Ishikawa (cell line): Measurements from ENCODE around the gene UQCC5.

Experiments
- CEBPB ChIP-seq: IDR thresholded peaks from 2 replicates; pipeline ENCODE4 v1.6.1; 2012
- CREB1 ChIP-seq: IDR thresholded peaks from 2 replicates; pipeline ENCODE4 v1.6.1; 2012; ENCODE audit warnings: low read depth
- EGR1 ChIP-seq: IDR thresholded peaks from 2 replicates; pipeline ENCODE4 v1.6.1; 2012
- EP300 ChIP-seq: IDR thresholded peaks from 2 replicates; pipeline ENCODE4 v1.6.1; 2012; ENCODE audit warnings: borderline replicate concordance
- RAD21 ChIP-seq: IDR thresholded peaks from 2 replicates; pipeline ENCODE4 v1.6.1; 2012; ENCODE audit warnings: low read depth
- YY1 ChIP-seq: IDR thresholded peaks from 2 replicates; pipeline ENCODE4 v1.6.1; 2012; ENCODE audit warnings: low read depth
- TF ChIP-seq, protein P1 (sequence below): IDR thresholded peaks from 2 replicates; pipeline ENCODE4 v1.6.1; 2012
- TF ChIP-seq, protein P2 (sequence below): IDR thresholded peaks from 2 replicates; pipeline ENCODE4 v1.6.1; 2012; ENCODE audit warnings: low read depth, mild to moderate bottlenecking

DNA sequence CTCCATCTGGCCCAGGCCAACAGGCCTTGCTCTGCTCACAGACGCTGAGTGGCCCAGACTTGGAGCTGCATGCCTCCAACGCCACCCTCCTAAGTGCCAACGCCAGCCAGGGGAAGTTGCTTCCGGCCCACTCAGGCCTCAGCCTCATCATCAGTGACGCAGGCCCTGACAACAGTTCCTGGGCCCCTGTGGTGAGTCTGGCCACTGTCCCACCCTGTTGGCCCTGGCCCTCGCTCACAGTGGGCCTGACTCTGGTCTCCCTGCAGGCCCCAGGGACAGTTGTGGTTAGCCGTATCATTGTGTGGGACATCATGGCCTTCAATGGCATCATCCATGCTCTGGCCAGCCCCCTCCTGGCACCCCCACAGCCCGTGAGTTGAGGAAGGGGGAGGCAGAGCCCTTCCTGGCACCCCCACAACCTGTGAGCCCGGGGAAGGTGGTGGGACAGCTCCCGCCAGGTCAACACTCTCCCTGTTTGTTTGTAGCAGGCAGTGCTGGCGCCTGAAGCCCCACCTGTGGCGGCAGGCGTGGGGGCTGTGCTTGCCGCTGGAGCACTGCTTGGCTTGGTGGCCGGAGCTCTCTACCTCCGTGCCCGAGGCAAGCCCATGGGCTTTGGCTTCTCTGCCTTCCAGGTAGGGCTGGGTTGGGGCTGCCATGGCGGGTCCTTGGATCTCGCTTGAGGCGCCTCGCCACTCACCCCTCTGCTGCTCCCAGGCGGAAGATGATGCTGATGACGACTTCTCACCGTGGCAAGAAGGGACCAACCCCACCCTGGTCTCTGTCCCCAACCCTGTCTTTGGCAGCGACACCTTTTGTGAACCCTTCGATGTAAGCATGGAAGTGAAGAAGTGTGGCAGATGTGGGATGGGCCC, 12.8 kb upstream of the UQCC5 start:
- TF ChIP-seq EGR1, result no peak
- no peak for TF ChIP-seq EP300
- TF ChIP-seq, protein P1, sequence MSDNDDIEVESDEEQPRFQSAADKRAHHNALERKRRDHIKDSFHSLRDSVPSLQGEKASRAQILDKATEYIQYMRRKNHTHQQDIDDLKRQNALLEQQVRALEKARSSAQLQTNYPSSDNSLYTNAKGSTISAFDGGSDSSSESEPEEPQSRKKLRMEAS, result no peak
- no peak for TF ChIP-seq CREB1
- TF ChIP-seq YY1, result no peak
- TF ChIP-seq, protein P2, sequence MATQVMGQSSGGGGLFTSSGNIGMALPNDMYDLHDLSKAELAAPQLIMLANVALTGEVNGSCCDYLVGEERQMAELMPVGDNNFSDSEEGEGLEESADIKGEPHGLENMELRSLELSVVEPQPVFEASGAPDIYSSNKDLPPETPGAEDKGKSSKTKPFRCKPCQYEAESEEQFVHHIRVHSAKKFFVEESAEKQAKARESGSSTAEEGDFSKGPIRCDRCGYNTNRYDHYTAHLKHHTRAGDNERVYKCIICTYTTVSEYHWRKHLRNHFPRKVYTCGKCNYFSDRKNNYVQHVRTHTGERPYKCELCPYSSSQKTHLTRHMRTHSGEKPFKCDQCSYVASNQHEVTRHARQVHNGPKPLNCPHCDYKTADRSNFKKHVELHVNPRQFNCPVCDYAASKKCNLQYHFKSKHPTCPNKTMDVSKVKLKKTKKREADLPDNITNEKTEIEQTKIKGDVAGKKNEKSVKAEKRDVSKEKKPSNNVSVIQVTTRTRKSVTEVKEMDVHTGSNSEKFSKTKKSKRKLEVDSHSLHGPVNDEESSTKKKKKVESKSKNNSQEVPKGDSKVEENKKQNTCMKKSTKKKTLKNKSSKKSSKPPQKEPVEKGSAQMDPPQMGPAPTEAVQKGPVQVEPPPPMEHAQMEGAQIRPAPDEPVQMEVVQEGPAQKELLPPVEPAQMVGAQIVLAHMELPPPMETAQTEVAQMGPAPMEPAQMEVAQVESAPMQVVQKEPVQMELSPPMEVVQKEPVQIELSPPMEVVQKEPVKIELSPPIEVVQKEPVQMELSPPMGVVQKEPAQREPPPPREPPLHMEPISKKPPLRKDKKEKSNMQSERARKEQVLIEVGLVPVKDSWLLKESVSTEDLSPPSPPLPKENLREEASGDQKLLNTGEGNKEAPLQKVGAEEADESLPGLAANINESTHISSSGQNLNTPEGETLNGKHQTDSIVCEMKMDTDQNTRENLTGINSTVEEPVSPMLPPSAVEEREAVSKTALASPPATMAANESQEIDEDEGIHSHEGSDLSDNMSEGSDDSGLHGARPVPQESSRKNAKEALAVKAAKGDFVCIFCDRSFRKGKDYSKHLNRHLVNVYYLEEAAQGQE, result no peak
- no peak for TF ChIP-seq CEBPB
- no peak for TF ChIP-seq RAD21
